Mucosa of stomach (tissue), 1 donor: ENCODE measurements around the gene PPP1R14C.

Experiments used
- H3K27me3 ChIP-seq: one replicate; pipeline ENCODE4 v1.7.0; 2013; ENCODE audit warnings: mild to moderate bottlenecking, low read length; ENCODE audit not compliant: control insufficient read depth, insufficient read depth
- H3K36me3 ChIP-seq: one replicate; pipeline ENCODE4 v1.7.0; 2013; ENCODE audit warnings: low read length; ENCODE audit not compliant: control insufficient read depth, insufficient read depth
- H3K4me1 ChIP-seq: one replicate; pipeline ENCODE4 v1.7.0; 2013; ENCODE audit warnings: mild to moderate bottlenecking, low read length; ENCODE audit not compliant: control insufficient read depth, insufficient read depth
- H3K4me3 ChIP-seq: one replicate; pipeline ENCODE4 v1.7.0; 2013; ENCODE audit warnings: low read length
- H3K9ac ChIP-seq: one replicate; pipeline ENCODE4 v1.7.0; 2013; ENCODE audit warnings: mild to moderate bottlenecking, low read length, moderate library complexity
- H3K9me3 ChIP-seq: one replicate; pipeline ENCODE4 v1.7.0; 2013; ENCODE audit warnings: mild to moderate bottlenecking, low read length, moderate library complexity; ENCODE audit not compliant: control insufficient read depth
- donor health status: Pancreatic carcinoma.

PPP1R14C gene

GRCh38 chr6:150266963-150267685 lies 124.3 kb downstream of the PPP1R14C start:
- no peaks in the 10 kb centered on the region for H3K27me3 ChIP-seq

DNA sequence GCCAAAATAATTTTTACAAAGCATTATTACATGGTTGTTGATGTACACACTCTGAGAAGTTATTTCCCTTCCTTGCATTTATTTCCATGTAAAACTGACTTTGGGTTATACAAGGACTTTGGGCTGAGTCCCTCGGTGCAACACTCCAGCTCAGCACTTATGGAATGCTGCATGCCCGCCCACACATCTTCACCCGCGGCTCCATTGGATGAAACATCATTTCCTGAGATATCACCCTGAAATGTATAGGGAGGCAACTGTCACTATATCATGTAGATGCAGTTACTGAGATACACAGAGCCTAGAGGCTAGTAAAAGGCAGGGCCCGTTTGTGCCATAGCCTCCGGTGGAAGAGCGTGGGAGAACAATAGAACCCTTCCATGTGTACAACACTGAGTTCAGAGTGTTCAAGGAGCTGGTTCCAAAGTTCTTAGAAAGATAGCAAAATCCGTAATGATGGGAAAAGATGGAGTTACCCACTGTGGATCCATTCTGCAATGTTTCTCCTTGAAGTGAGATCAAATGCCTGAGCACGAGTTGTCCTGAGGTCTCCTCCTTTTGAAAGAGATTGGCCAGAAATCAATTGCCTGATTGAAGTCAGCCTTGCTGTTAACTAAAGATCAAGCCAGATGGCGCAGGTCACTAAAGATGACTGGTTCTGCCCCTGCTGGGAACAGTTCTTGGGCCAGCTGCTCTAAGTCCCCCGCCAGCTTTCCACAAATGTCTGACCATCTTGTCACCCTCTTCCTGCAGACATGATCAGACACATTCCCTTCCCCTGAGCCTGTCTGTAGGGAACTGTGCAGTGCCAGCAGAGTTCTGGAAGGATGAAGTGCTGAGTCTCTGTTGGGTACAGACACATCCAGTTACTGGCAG lies 125.1 kb downstream of the PPP1R14C start:
- no peak overlapping the region for H3K9ac ChIP-seq
- no peaks in the 10 kb centered on the region for H3K27me3 ChIP-seq
- H3K36me3 ChIP-seq, result no peaks in the 10 kb centered on the region
- H3K9me3 ChIP-seq, result no peaks in the 10 kb centered on the region
- H3K4me3 ChIP-seq, result no peak overlapping the region
- no peaks in the 10 kb centered on the region for H3K4me1 ChIP-seq

More at GRCh38 chr6:150266963-150267685, 124.3 kb downstream of the PPP1R14C start:
- no peaks in the 10 kb centered on the region for H3K4me1 ChIP-seq
- no peaks in the 10 kb centered on the region for H3K9me3 ChIP-seq
- H3K9ac ChIP-seq, result no peak overlapping the region
- no peak overlapping the region for H3K4me3 ChIP-seq
- H3K36me3 ChIP-seq, result no peaks in the 10 kb centered on the region

GRCh38 chr6:150269130-150269856 lies 126.4 kb downstream of the PPP1R14C start:
- no peak overlapping the region for H3K4me3 ChIP-seq
- no peaks in the 10 kb centered on the region for H3K4me1 ChIP-seq
- H3K9ac ChIP-seq, result no peak overlapping the region
- H3K36me3 ChIP-seq, result no peaks in the 10 kb centered on the region
- no peaks in the 10 kb centered on the region for H3K9me3 ChIP-seq
- no peaks in the 10 kb centered on the region for H3K27me3 ChIP-seq

GRCh38 chr6:150269857-150270223 lies 127.0 kb downstream of the PPP1R14C start:
- Histone ChIP-seq H3K4me3 (no peak overlapping the region), H3K9ac (no peak overlapping the region), H3K4me1 (no peaks in the 10 kb centered on the region), H3K9me3 (no peaks in the 10 kb centered on the region), H3K27me3 (no peaks in the 10 kb centered on the region), H3K36me3 (no peaks in the 10 kb centered on the region)

DNA sequence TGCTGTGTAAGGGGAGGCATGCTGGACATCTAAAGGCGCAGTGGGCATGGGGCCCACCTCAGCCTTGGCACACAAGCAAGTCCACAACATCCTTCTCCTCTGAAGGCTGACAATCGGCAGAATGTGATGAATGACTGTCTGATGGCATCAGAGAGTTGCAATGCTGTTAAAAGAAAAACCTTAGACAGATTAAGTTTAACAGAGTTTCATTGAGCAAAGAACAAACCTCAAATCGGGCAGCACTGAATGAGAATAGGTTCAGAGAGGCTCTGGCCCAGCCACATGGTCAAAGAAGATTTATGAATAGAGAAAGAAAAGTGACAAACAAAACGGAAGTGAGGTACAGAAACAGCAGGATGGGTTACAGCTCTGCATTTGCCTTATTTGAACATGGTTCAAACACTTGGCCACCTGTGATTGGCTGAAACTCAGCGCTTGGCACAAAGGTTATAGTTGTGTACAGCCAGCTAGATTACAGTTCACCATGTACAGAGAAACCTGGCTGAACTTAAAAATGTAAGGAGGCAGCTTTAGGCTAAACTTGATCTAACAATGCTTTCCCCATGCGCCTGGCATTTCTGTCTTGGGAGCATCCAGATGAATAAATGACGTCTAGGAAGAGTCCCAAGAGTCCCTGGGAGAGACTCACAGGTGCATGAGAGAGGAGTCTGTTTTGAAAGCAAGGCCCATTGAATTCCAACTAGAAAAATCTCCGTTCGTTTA lies 127.6 kb downstream of the PPP1R14C start:
- Histone ChIP-seq H3K4me1 (no peaks in the 10 kb centered on the region), H3K36me3 (no peaks in the 10 kb centered on the region), H3K27me3 (no peaks in the 10 kb centered on the region), H3K9me3 (no peaks in the 10 kb centered on the region), H3K4me3 (no peak overlapping the region), H3K9ac (no peak overlapping the region)

- no peaks in the 10 kb centered on the region for H3K27me3 ChIP-seq
- no peaks in the 10 kb centered on the region for H3K4me1 ChIP-seq
- no peaks in the 10 kb centered on the region for H3K36me3 ChIP-seq
- no peak overlapping the region for H3K9ac ChIP-seq
- no peaks in the 10 kb centered on the region for H3K9me3 ChIP-seq
- no peak overlapping the region for H3K4me3 ChIP-seq
Measured at GRCh38 chr6:150271172-150271500, 128.3 kb downstream of the PPP1R14C start.

- Histone ChIP-seq H3K36me3 (no peaks in the 10 kb centered on the region), H3K9me3 (no peaks in the 10 kb centered on the region), H3K27me3 (no peaks in the 10 kb centered on the region), H3K4me3 (no peak overlapping the region), H3K9ac (no peak overlapping the region), H3K4me1 (no peaks in the 10 kb centered on the region)
Measured at GRCh38 chr6:150271501-150272263, 128.8 kb downstream of the PPP1R14C start.

DNA sequence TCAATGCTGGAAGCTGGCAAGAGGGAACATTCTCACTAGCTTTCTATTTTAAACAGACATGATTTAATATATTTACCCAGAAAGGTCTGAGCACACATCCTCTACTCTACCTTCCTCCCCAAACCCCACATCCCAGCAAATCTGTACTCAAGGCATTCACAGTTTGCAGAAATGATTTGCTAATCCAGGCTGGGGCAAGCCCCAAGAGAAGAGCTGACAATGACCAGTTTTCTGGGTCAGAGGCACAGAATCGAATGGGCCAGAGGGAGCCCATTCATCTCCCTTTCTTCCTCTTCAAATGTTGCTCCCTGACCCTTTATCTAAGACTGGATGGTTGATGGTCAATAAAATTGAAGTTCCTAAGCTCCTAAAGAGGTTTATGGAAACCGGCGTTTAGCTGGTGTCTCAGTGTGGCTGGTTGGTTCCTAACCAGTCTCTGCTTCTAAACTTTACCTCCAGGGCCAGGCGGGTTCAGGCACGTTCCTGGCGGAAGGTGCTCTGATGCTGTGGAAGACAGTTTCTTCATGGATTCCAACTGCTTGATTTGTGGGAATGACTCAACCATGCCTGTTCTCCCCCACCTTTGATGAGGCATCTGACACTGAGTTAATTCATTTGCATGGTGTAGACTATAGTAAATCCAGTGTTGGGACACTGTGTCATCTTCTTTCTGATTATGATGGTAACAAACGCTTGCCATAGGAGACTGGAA lies 129.6 kb downstream of the PPP1R14C start:
- H3K36me3 ChIP-seq, result no peaks in the 10 kb centered on the region
- H3K27me3 ChIP-seq, result no peaks in the 10 kb centered on the region
- H3K4me3 ChIP-seq, result no peak overlapping the region
- H3K9me3 ChIP-seq, result no peaks in the 10 kb centered on the region
- H3K4me1 ChIP-seq, result no peaks in the 10 kb centered on the region
- H3K9ac ChIP-seq, result no peak overlapping the region

DNA sequence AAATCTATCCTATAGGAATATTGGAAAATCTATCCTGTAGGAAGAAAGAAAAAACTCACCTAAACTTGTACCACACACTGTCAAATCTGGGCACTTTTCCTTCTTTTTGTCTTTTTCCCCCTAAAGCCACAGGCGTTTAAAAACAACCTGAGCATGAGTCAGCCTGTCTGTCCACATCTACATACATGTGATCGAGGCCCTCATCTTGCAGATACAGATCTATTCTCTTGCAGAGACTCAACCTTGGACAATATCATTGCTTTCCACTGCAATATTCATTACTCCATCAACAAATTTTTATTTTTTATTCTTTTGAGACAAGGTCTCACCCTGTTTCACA lies 130.1 kb downstream of the PPP1R14C start:
- Histone ChIP-seq H3K36me3 (no peaks in the 10 kb centered on the region), H3K4me1 (no peaks in the 10 kb centered on the region), H3K4me3 (no peak overlapping the region), H3K9ac (no peak overlapping the region), H3K9me3 (no peaks in the 10 kb centered on the region), H3K27me3 (no peaks in the 10 kb centered on the region)

GRCh38 chr6:150273457-150274309 lies 130.8 kb downstream of the PPP1R14C start:
- Histone ChIP-seq H3K36me3 (no peaks in the 10 kb centered on the region), H3K27me3 (no peaks in the 10 kb centered on the region), H3K4me3 (no peak overlapping the region), H3K9ac (no peak overlapping the region), H3K4me1 (no peaks in the 10 kb centered on the region), H3K9me3 (no peaks in the 10 kb centered on the region)
